HCT116 (cell line): ENCODE measurements around the gene RAB26.

Source experiments
- CTCF ChIP-seq, 3 experiments: fragments of 200-600 bp in 1 of 3; sonication (generic) in 1 of 3; IDR thresholded peaks in 2 of 3; conservative IDR thresholded peaks in 1 of 3; 2 replicates each; pipeline ENCODE4 v1.5.1; 2012 to 2017; ENCODE audit warnings: low read depth in 2 of 3, low read length in 2 of 3, antibody characterized with exemption in 1 of 3, borderline replicate concordance in 1 of 3, control low read depth in 1 of 3, mild to moderate bottlenecking in 1 of 3, mixed read lengths in 1 of 3, mixed run types in 1 of 3, moderate library complexity in 1 of 3; ENCODE audit not compliant: insufficient read depth in 1 of 3
- ELF1 ChIP-seq: IDR thresholded peaks from 2 replicates; pipeline ENCODE4 v1.6.1; 2012; ENCODE audit warnings: low read depth, borderline replicate concordance
- EZH2 ChIP-seq: fragments of 200-600 bp; sonication (generic); IDR thresholded peaks from 2 replicates; pipeline ENCODE4 v1.6.1; 2017; ENCODE audit warnings: antibody characterized with exemption, mixed run types
- JUND ChIP-seq: IDR thresholded peaks from 2 replicates; pipeline ENCODE4 v1.6.1; 2012
- MAX ChIP-seq: IDR thresholded peaks from 2 replicates; pipeline ENCODE4 v1.6.1; 2012
- POLR2A ChIP-seq: IDR thresholded peaks from 2 replicates; pipeline ENCODE4 v1.7.0; 2011; ENCODE audit warnings: borderline replicate concordance; ENCODE audit not compliant: insufficient read depth, insufficient read length; ENCODE audit errors: extremely low read depth
- POLR2AphosphoS5 ChIP-seq: IDR thresholded peaks from 2 replicates; pipeline ENCODE4 v1.6.1; 2011; ENCODE audit warnings: mild to moderate bottlenecking, low read depth, low read length, moderate library complexity

GRCh38 chr16:2151188-2152091 lies 3.0 kb downstream of the RAB26 start:
- no peak for TF ChIP-seq CTCF (IDR thresholded peaks at IDR 0.05 in 2 of 3, conservative IDR thresholded peaks at IDR 0.05 in 1 of 3; ENCODE audit: borderline replicate concordance in 1 of 3, insufficient read depth in 1 of 3, low read depth in 2 of 3, low read length in 2 of 3)
- TF ChIP-seq POLR2A = no peak
- no peak for TF ChIP-seq MAX
- TF ChIP-seq EZH2 = no peak
- no peak for TF ChIP-seq ELF1
- no peak for TF ChIP-seq JUND
- no peak; the same call in 1 of the 2 replicates for TF ChIP-seq POLR2AphosphoS5
